HEK293T (cell line): ENCODE results near the gene PLP1.

Source experiments
- BHLHE40 ChIP-seq: fragments of 450-650 bp; IDR thresholded peaks from 2 replicates; pipeline ENCODE4 v1.6.1; 2016; ENCODE audit warnings: mild to moderate bottlenecking, moderate library complexity, borderline replicate concordance
- FOXA1 ChIP-seq: fragments of 450-650 bp; IDR thresholded peaks from 2 replicates; pipeline ENCODE4 v1.6.1; 2016; ENCODE audit warnings: mild to moderate bottlenecking
- FOXK2 ChIP-seq: fragments of 450-650 bp; IDR thresholded peaks from 2 replicates; pipeline ENCODE4 v1.6.1; 2016; ENCODE audit warnings: mild to moderate bottlenecking
- FOXM1 ChIP-seq: fragments of 450-650 bp; IDR thresholded peaks from 2 replicates; pipeline ENCODE4 v1.6.1; 2017; ENCODE audit warnings: mild to moderate bottlenecking, borderline replicate concordance
- SP1 ChIP-seq: fragments of 450-650 bp; IDR thresholded peaks from 2 replicates; pipeline ENCODE4 v1.6.1; 2017
- SUZ12 ChIP-seq: fragments of 450-650 bp; IDR thresholded peaks from 2 replicates; pipeline ENCODE4 v1.6.1; 2016; ENCODE audit warnings: mild to moderate bottlenecking

- no peak for TF ChIP-seq SUZ12
- TF ChIP-seq FOXK2 = no peak
- no peak for TF ChIP-seq BHLHE40
- TF ChIP-seq SP1 = no peak
- no peak for TF ChIP-seq FOXM1
- TF ChIP-seq FOXA1 = no peak
Observed at GRCh38 chrX:103828529-103828928, 51.9 kb downstream of the PLP1 start.
